ENCODE results near the gene JMJD6.

- TF ChIP-seq CTCF (IDR thresholded peaks at IDR 0.05; ENCODE audit: insufficient read depth, low read length), result no peak
- no peak for TF ChIP-seq POLR2AphosphoS5 (IDR thresholded peaks at IDR 0.05; ENCODE audit: low read depth)
- no peak for TF ChIP-seq GABPA (IDR thresholded peaks at IDR 0.05; ENCODE audit: low read depth)
Observed at GRCh38 chr17:76674600-76674999, 51.8 kb downstream of the JMJD6 start.

All from HL-60 (cell line).